AG04450 (cell line): ENCODE data around the gene UQCR10. TPM values are rescaled to one million over a fixed set of nuclear protein-coding genes. Genes with fewer than 3 reads are reported as not detected.

Experiments used
- CTCF ChIA-PET: fragments of 300-600, 350-600 bp; formaldehyde crosslinking; extraction: SDS; loops from one replicate; lab custom pipeline; 2022; ENCODE audit warnings: antibody characterized with exemption, inconsistent platforms; lab: Charles Lee
- POLR2A ChIA-PET: fragments of 350-600 bp; formaldehyde crosslinking; extraction: SDS; loops from one replicate; lab custom pipeline; 2021; ENCODE audit warnings: antibody characterized with exemption, inconsistent platforms; lab: Yijun Ruan, JAX
- DNase-seq: peaks from one replicate; pipeline ENCODE4 v3.0.0-alpha.2; 2011; ENCODE audit warnings: low read depth, low spot score
- H3K27ac ChIP-seq: one replicate; pipeline ENCODE4 v1.5.1; 2012; ENCODE audit warnings: low read depth, low read length, control low read depth
- H3K27me3 ChIP-seq: one replicate; pipeline ENCODE4 v1.6.0; 2012; ENCODE audit warnings: low read length; ENCODE audit not compliant: control insufficient read depth, insufficient read depth
- H3K4me3 ChIP-seq: 2 replicates; pipeline ENCODE4 v1.5.1; 2011; ENCODE audit warnings: mild to moderate bottlenecking, low read depth, low read length, control low read depth
- H3K9me3 ChIP-seq: 2 replicates; pipeline ENCODE4 v1.5.1; 2012; ENCODE audit warnings: low read length; ENCODE audit not compliant: control insufficient read depth, insufficient read depth
- polyA plus RNA-seq: library from polyadenylated mRNA; depleted of rRNA; stranded (reverse); fragments of >200 nt; gene quantifications from 2 replicates; pipeline ENCODE4 v1.2.3, GENCODE V29; 2011
- TF ChIP-seq, protein P1 (sequence below): IDR thresholded peaks from 2 replicates; pipeline ENCODE4 v1.5.1; 2011; ENCODE audit warnings: low read depth, low read length, control low read depth, inconsistent platforms

Gene UQCR10
- polyA plus RNA-seq, 1 experiment, result 170 TPM

DNA sequence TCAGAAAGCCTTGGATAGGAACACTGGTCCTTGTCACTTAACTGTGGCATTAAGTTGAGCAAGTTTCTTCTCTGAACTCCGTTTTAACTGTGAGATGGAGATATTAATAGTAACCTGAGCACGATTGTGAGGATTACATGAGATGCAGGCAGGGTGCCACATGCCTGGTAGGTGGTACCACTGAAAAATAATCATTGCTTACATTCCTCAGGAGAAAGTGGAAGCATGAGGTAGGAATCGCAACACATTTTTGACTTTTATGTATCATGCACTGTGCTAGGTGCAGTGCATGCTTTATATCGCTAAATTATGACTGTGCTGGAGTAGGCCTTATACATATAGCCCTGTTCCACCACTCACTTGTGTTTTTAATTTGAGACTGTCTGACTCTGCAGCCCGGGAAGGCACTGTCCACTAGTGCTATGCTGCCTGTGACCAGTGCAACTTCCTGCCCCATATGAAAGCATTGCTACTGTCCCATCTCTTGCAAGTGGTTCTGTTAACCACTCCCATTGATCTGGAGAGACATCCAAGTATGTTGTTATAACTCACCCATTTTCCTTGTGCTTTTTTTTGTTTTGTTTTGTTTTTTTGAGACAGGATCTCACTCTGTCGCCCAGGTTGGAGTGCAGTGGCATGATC, 1.0 kb downstream of the UQCR10 start:
- POLR2A ChIA-PET, result no interaction called here
- Histone ChIP-seq H3K9me3 (no peaks in the 10 kb centered on the region), H3K27me3 (no peaks in the 10 kb centered on the region), H3K4me3 (peak overlapping the region; percentile 100), H3K27ac (peak overlapping the region; percentile 11)
- DNase-seq, result no peak
- CTCF ChIA-PET, result no interaction called here
- TF ChIP-seq, protein P1, sequence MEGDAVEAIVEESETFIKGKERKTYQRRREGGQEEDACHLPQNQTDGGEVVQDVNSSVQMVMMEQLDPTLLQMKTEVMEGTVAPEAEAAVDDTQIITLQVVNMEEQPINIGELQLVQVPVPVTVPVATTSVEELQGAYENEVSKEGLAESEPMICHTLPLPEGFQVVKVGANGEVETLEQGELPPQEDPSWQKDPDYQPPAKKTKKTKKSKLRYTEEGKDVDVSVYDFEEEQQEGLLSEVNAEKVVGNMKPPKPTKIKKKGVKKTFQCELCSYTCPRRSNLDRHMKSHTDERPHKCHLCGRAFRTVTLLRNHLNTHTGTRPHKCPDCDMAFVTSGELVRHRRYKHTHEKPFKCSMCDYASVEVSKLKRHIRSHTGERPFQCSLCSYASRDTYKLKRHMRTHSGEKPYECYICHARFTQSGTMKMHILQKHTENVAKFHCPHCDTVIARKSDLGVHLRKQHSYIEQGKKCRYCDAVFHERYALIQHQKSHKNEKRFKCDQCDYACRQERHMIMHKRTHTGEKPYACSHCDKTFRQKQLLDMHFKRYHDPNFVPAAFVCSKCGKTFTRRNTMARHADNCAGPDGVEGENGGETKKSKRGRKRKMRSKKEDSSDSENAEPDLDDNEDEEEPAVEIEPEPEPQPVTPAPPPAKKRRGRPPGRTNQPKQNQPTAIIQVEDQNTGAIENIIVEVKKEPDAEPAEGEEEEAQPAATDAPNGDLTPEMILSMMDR, result no peak

- Histone ChIP-seq H3K9me3 (no peaks in the 10 kb centered on the region), H3K27ac (no peak overlapping the region), H3K27me3 (no peaks in the 10 kb centered on the region), H3K4me3 (no peak overlapping the region)
- ChIA-PET CTCF (no interaction called here), POLR2A (no interaction called here)
- TF ChIP-seq, protein P1, result no peak
- DNase-seq, result no peak
Observed at GRCh38 chr22:29769723-29770321, 2.7 kb downstream of the UQCR10 start.

DNA sequence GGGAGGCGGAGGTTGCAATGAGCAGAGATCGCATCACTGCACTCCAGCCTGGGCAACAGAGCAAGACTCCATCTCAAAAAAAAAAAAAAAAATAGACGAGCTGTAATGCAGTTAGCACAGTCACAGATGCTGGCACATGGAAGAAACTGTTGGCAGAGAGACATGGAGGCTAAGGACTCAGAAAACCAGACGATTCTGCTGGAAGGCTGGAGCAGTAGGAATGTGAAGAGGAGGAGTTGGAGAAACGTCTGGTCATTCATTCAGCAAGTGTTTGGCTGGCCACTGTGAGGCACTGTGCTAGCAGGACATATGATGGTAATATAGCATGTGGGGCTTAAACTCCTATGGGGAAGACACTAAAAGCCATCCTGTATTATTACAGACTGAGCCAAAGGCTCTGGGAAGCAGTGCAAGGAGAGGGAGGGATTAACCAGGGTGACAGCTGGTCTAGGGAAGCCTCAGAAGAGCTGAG, 5.0 kb downstream of the UQCR10 start:
- Histone ChIP-seq H3K27ac (no peak overlapping the region), H3K9me3 (no peaks in the 10 kb centered on the region), H3K4me3 (no peak overlapping the region), H3K27me3 (no peaks in the 10 kb centered on the region)
- ChIA-PET POLR2A (no interaction called here), CTCF (interaction anchor here (0.6 to 3.7 kb wide), 6 partner anchors 13 to 317 kb away, joined by 3 to 21 read pairs (median 6); no protein-coding TSS in a partner anchor)
- TF ChIP-seq, protein P1, result peak; percentile 66
- DNase-seq, result peak; percentile 38

DNA sequence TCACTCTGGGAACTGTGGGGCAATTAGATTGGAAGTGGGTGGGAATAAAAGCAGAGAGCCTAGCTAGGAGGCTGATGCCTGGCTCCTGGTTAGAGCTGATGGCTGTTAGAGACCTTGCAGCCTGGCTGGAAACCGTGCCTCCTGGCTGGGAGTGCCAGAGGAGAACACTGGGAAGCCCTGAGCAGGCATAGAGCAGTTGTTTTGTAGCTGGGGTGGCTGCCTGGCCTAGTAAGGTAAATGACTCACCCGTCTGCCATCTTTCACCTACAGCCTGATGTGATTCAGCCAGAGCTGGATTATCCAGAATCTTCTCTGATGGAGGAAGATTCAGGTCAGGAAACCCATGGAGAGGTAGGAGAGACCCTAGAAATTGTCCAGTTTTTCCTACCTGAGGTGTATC, 6.1 kb downstream of the UQCR10 start:
- ChIA-PET CTCF (interaction anchor here (0.6 to 3.7 kb wide), 11 partner anchors 14 to 687 kb away, joined by 3 to 21 read pairs (median 4); no protein-coding TSS in a partner anchor), POLR2A (interaction anchor here (0.5 kb wide), 1 partner anchor 241 kb away, joined by 3 read pairs; no protein-coding TSS in a partner anchor)
- H3K27ac ChIP-seq, result peak overlapping the region; percentile 22

More for the DNA sequence above, 6.1 kb downstream of the UQCR10 start:
- no peak overlapping the region for H3K4me3 ChIP-seq
- TF ChIP-seq, protein P1, result no peak
- no peak for DNase-seq
- H3K27me3 ChIP-seq, result no peaks in the 10 kb centered on the region
- H3K9me3 ChIP-seq, result no peaks in the 10 kb centered on the region
